ENCODE measurements around the gene DNAAF5.

DNAAF5 gene

GRCh38 chr7:696812-697551 is 29.5 kb upstream of the DNAAF5 start:
- no peak for TF ChIP-seq CTCF (IDR thresholded peaks at IDR 0.05; ENCODE audit: low read depth, low read length, missing control alignments)
- H3K4me3 ChIP-seq (ENCODE audit: low read depth, low read length) = no peak overlapping the region
- no peak for DNase-seq (ENCODE audit: low read depth)

- no peak for DNase-seq (ENCODE audit: low read depth)
- no peak for TF ChIP-seq CTCF (IDR thresholded peaks at IDR 0.05; ENCODE audit: low read depth, low read length, missing control alignments)
- H3K4me3 ChIP-seq (ENCODE audit: low read depth, low read length) = no peak overlapping the region
Measured at GRCh38 chr7:698515-699475, 27.7 kb upstream of the DNAAF5 start.

DNA sequence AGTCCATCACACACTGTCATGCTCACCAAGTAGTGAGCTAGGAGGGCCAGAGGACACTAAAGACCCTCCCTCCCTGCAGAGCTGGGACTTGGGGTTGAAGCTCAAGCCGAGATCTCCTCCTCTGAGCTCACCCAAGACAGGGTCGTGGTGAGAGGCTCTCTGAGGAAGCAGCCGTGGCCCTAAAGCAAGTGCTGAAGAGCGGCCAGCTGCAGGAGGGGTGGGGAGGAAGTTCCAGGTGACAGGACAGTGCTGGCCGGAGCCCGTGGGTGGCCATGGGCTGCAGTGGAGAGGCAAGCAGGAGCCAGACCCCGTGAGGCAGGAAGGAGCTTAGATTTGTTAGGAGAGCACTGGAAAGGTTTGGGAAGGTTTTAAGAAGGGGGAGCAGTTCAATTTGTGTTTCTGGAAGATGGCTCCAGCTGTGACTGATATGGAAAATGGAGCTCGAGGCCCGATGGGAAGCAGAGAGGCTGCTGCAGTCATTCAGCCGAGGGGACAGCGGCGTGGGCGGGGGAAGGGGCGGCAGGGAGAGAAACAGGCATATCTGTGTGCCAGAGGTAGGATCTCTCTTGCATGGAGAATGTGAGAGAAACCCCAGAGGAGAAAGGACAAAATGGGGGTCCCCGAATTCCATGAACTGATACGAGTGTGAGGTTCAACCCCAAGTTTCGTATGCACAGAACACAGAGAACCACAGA is 26.9 kb upstream of the DNAAF5 start:
- TF ChIP-seq CTCF (IDR thresholded peaks at IDR 0.05; ENCODE audit: low read depth, low read length, missing control alignments) = no peak
- H3K4me3 ChIP-seq (ENCODE audit: low read depth, low read length) = no peak overlapping the region
- no peak for DNase-seq (ENCODE audit: low read depth)

GRCh38 chr7:701086-701671 is 25.3 kb upstream of the DNAAF5 start:
- H3K4me3 ChIP-seq (ENCODE audit: low read depth, low read length) = no peak overlapping the region
- TF ChIP-seq CTCF (IDR thresholded peaks at IDR 0.05; ENCODE audit: low read depth, low read length, missing control alignments) = no peak
- DNase-seq (ENCODE audit: low read depth) = no peak

DNA sequence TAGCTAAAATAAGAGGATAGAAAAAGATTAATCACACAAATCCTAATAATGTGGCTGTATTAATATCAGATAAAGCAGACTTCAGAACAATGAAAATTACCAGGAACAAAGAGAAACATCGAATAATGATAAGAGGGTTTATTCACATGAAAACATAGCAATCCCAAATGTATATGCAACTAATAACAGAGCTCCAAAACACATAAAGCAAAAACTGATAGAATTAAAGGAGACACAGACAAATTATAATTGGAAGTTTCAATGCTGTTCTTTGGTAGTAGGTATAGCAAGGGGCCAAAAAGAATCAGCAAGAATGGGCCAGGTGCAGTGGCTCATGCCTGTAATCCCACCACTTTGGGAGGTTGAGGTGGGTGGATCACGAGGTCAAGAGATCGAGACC is 23.4 kb upstream of the DNAAF5 start:
- H3K4me3 ChIP-seq (ENCODE audit: low read depth, low read length) = no peak overlapping the region
- no peak for TF ChIP-seq CTCF (IDR thresholded peaks at IDR 0.05; ENCODE audit: low read depth, low read length, missing control alignments)
- DNase-seq (ENCODE audit: low read depth) = no peak

- no peak for TF ChIP-seq CTCF (IDR thresholded peaks at IDR 0.05; ENCODE audit: low read depth, low read length, missing control alignments)
- no peak for DNase-seq (ENCODE audit: low read depth)
- H3K4me3 ChIP-seq (ENCODE audit: low read depth, low read length) = no peak overlapping the region
Measured at GRCh38 chr7:706721-707120, 19.8 kb upstream of the DNAAF5 start.
